ENCODE data around the gene CKAP4. TPM values are rescaled to one million over a fixed set of nuclear protein-coding genes. Genes with fewer than 3 reads are reported as not detected.

Gene CKAP4
- total and polyA plus RNA-seq, 4 donors = 15.3 to 82.6 (median 65.2) TPM

- no peak for DNase-seq
- Histone ChIP-seq H3K4me1 (ENCODE audit: control insufficient read depth in 5 of 5, insufficient read depth in 5 of 5, low read length in 5 of 5) (peaks cover 0 to 4% (median 0%) of the 10 kb centered on the region in 5 donors), H3K27me3 (ENCODE audit: control insufficient read depth in 3 of 3, insufficient read depth in 3 of 3, low read length in 2 of 3) (no peaks in the 10 kb centered on the region), H3K36me3 (ENCODE audit: control insufficient read depth in 4 of 4, insufficient read depth in 4 of 4, low read length in 4 of 4) (no peaks in the 10 kb centered on the region), H3K4me3 (no peak overlapping the region), H3K9ac (ENCODE audit: insufficient read depth in 1 of 2, low read length in 2 of 2) (no peak overlapping the region), H3K9me3 (ENCODE audit: control insufficient read depth in 4 of 4, insufficient read depth in 3 of 4, low read length in 3 of 4) (peaks cover 0 to 3% (median 2%) of the 10 kb centered on the region in 4 donors), H3K27ac (ENCODE audit: low read depth in 1 of 2, low read length in 1 of 2) (no peak overlapping the region)
- ATAC-seq (ENCODE audit: insufficient read depth, low FRiP score) = no peak
- no peak for TF ChIP-seq CTCF (IDR thresholded peaks at IDR 0.05; ENCODE audit: control extremely low read depth, extremely low read depth)
- 92 to 96% methylated on average over 2 of the region's 2 CpGs for WGBS, 2 donors
Measured at GRCh38 chr12:106217706-106218105, 30.1 kb downstream of the CKAP4 start.

GRCh38 chr12:106214571-106214970, 33.2 kb downstream of the CKAP4 start:
- DNase-seq (no peak), ATAC-seq (ENCODE audit: insufficient read depth, low FRiP score) (no peak)
- no peaks in the 10 kb centered on the region for H3K36me3 ChIP-seq (ENCODE audit: control insufficient read depth in 4 of 4, insufficient read depth in 4 of 4, low read length in 4 of 4)
- no peak for TF ChIP-seq CTCF (IDR thresholded peaks at IDR 0.05; ENCODE audit: control extremely low read depth, extremely low read depth)
- H3K4me1 ChIP-seq (ENCODE audit: control insufficient read depth in 5 of 5, insufficient read depth in 5 of 5, low read length in 5 of 5) = peaks cover 0 to 4% (median 0%) of the 10 kb centered on the region in 5 donors
- no peak overlapping the region for H3K9ac ChIP-seq (ENCODE audit: insufficient read depth in 1 of 2, low read length in 2 of 2)
- 78 to 83% methylated on average over 4 of the region's 4 CpGs for WGBS, 2 donors
- H3K27me3 ChIP-seq (ENCODE audit: control insufficient read depth in 3 of 3, insufficient read depth in 3 of 3, low read length in 2 of 3) = no peaks in the 10 kb centered on the region
- H3K27ac ChIP-seq (ENCODE audit: low read depth in 1 of 2, low read length in 1 of 2) = no peak overlapping the region
- no peak overlapping the region for H3K4me3 ChIP-seq
- H3K9me3 ChIP-seq (ENCODE audit: control insufficient read depth in 4 of 4, insufficient read depth in 3 of 4, low read length in 3 of 4) = peaks cover 0 to 3% (median 2%) of the 10 kb centered on the region in 4 donors

GRCh38 chr12:106213662-106214061, 34.2 kb downstream of the CKAP4 start:
- no peaks in the 10 kb centered on the region for H3K27me3 ChIP-seq (ENCODE audit: control insufficient read depth in 3 of 3, insufficient read depth in 3 of 3, low read length in 2 of 3)
- DNase-seq (no peak), ATAC-seq (ENCODE audit: insufficient read depth, low FRiP score) (no peak)
- no peak for TF ChIP-seq CTCF (IDR thresholded peaks at IDR 0.05; ENCODE audit: control extremely low read depth, extremely low read depth)
- peaks cover 0 to 3% (median 2%) of the 10 kb centered on the region in 4 donors for H3K9me3 ChIP-seq (ENCODE audit: control insufficient read depth in 4 of 4, insufficient read depth in 3 of 4, low read length in 3 of 4)
- no peaks in the 10 kb centered on the region for H3K36me3 ChIP-seq (ENCODE audit: control insufficient read depth in 4 of 4, insufficient read depth in 4 of 4, low read length in 4 of 4)
- no peak overlapping the region for H3K9ac ChIP-seq (ENCODE audit: insufficient read depth in 1 of 2, low read length in 2 of 2)
- no peak overlapping the region for H3K4me3 ChIP-seq
- no peak overlapping the region for H3K27ac ChIP-seq (ENCODE audit: low read depth in 1 of 2, low read length in 1 of 2)
- 75 to 81% methylated on average over 6 of the region's 6 CpGs for WGBS, 2 donors
- peaks cover 0 to 4% (median 0%) of the 10 kb centered on the region in 5 donors for H3K4me1 ChIP-seq (ENCODE audit: control insufficient read depth in 5 of 5, insufficient read depth in 5 of 5, low read length in 5 of 5)

DNA sequence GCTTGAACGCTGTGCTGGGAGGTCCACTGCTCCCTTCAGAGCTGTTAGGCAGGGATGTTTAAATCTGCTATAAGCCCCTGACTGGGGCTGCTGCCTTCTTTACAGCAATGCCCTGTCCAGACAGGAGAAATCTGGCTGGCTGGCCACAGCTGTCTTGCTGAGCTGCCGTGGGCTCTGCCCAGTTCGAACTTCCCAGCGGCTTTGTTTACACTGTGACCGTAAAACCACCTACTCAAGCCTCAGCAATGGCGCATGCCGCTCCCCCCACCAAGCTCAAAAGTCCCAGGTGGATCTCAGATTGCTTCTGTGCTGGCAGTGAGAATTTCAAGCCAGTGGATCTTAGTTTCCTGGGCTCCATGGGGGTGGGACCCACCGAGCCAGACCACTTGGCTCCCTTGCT, 35.8 kb downstream of the CKAP4 start:
- ATAC-seq (ENCODE audit: insufficient read depth, low FRiP score) (no peak), DNase-seq (no peak)
- Histone ChIP-seq H3K4me3 (no peak overlapping the region), H3K9ac (ENCODE audit: insufficient read depth in 1 of 2, low read length in 2 of 2) (no peak overlapping the region), H3K4me1 (ENCODE audit: control insufficient read depth in 5 of 5, insufficient read depth in 5 of 5, low read length in 5 of 5) (peaks cover 0 to 4% (median 0%) of the 10 kb centered on the region in 5 donors), H3K9me3 (ENCODE audit: control insufficient read depth in 4 of 4, insufficient read depth in 3 of 4, low read length in 3 of 4) (no peaks in the 10 kb centered on the region), H3K27me3 (ENCODE audit: control insufficient read depth in 3 of 3, insufficient read depth in 3 of 3, low read length in 2 of 3) (no peaks in the 10 kb centered on the region), H3K27ac (ENCODE audit: low read depth in 1 of 2, low read length in 1 of 2) (no peak overlapping the region), H3K36me3 (ENCODE audit: control insufficient read depth in 4 of 4, insufficient read depth in 4 of 4, low read length in 4 of 4) (no peaks in the 10 kb centered on the region)
- no peak for TF ChIP-seq CTCF (IDR thresholded peaks at IDR 0.05; ENCODE audit: control extremely low read depth, extremely low read depth)
- WGBS, 2 donors = 63 to 74% methylated on average over 8 of the region's 8 CpGs

All from lung (tissue), 12 donors.